OCI-LY7 (cell line): Measurements from ENCODE around the gene LAMA3. TPM values are rescaled to one million over a fixed set of nuclear protein-coding genes. Genes with fewer than 3 reads are reported as not detected.

Experiments
- BruUV-seq: library from RNA; stranded (reverse); fragments of 400-500 nt; replicated peaks from 2 replicates; lab custom pipeline; 2021; lab: Mats Ljungman, UMichigan
- CTCF ChIA-PET: fragments of 300-600 bp; sonication (Branson Sonifier 250); formaldehyde crosslinking; loops from one replicate; lab custom pipeline; 2022; ENCODE audit warnings: antibody characterized with exemption; ENCODE audit not compliant: unreplicated experiment; lab: Charles Lee
- POLR2A ChIA-PET: fragments of 300-600 bp; sonication (Branson Sonifier 250); formaldehyde crosslinking; loops from one replicate; lab custom pipeline; 2022; ENCODE audit warnings: antibody characterized with exemption; lab: Charles Lee
- DNase-seq: peaks from one replicate; pipeline ENCODE4 v3.0.0-alpha.2; 2015; ENCODE audit warnings: low spot score
- H2AFZ ChIP-seq: fragments of 200-600 bp; sonication (generic), shearing (Covaris generic); 2 replicates; pipeline ENCODE4 v1.6.1; 2014; ENCODE audit warnings: mild to moderate bottlenecking, antibody characterized with exemption, low read length, moderate library complexity
- H3K27ac ChIP-seq: fragments of 200-600 bp; sonication (generic); 2 replicates; pipeline ENCODE4 v1.5.1; 2014; ENCODE audit warnings: mixed run types, low read depth, mild to moderate bottlenecking, moderate library complexity, low read length, inconsistent platforms; ENCODE audit not compliant: poor library complexity, severe bottlenecking
- H3K36me3 ChIP-seq: fragments of 200-600 bp; sonication (generic); 2 replicates; pipeline ENCODE4 v1.6.1; 2014; ENCODE audit warnings: mild to moderate bottlenecking, antibody characterized with exemption, low read length, moderate library complexity, mixed read lengths; ENCODE audit not compliant: insufficient read depth
- H3K4me1 ChIP-seq: fragments of 200-600 bp; sonication (generic); 2 replicates; pipeline ENCODE4 v1.5.1; 2014; ENCODE audit warnings: mild to moderate bottlenecking, low read length; ENCODE audit not compliant: insufficient read depth, poor library complexity, severe bottlenecking
- H3K4me2 ChIP-seq: fragments of 200-600 bp; sonication (generic); 2 replicates; pipeline ENCODE4 v1.6.1; 2014; ENCODE audit warnings: mild to moderate bottlenecking, low read length
- H3K4me3 ChIP-seq: fragments of 200-600 bp; sonication (generic); 2 replicates; pipeline ENCODE4 v1.5.1; 2014; ENCODE audit warnings: mild to moderate bottlenecking, low read depth, low read length; ENCODE audit not compliant: poor library complexity, severe bottlenecking
- H3K79me2 ChIP-seq: fragments of 200-600 bp; sonication (generic); 2 replicates; pipeline ENCODE4 v1.6.1; 2016; ENCODE audit warnings: low read depth, mild to moderate bottlenecking, low read length, moderate library complexity, mixed read lengths; ENCODE audit not compliant: insufficient read depth
- H3K9me2 ChIP-seq: fragments of 200-600 bp; sonication (generic); 2 replicates; pipeline ENCODE4 v1.6.1; 2016; ENCODE audit warnings: mild to moderate bottlenecking, low read length, mixed read lengths; ENCODE audit not compliant: insufficient read depth
- H3K9me3 ChIP-seq: fragments of 200-600 bp; sonication (generic); 2 replicates; pipeline ENCODE4 v1.6.1; 2014; ENCODE audit warnings: mild to moderate bottlenecking, mixed run types, low read length, mixed read lengths
- H4K20me1 ChIP-seq: fragments of 200-600 bp; sonication (generic); 2 replicates; pipeline ENCODE4 v1.6.1; 2014; ENCODE audit warnings: mild to moderate bottlenecking, antibody characterized with exemption, low read length, moderate library complexity, mixed read lengths; ENCODE audit not compliant: insufficient read depth
- EZH2phosphoT487 ChIP-seq: fragments of 200-600 bp; sonication (generic); IDR thresholded peaks from 2 replicates; pipeline ENCODE4 v1.6.1; 2018; ENCODE audit warnings: low read depth, borderline replicate concordance, mild to moderate bottlenecking, mixed run types, antibody characterized with exemption, low read length, moderate library complexity, mixed read lengths
- intact Hi-C: fragments of 100-400 bp; cut with micrococcal nuclease; formaldehyde crosslinking; loops from one replicate; pipeline ENCODE4 v1.10.0; 2022; ENCODE audit not compliant: unreplicated experiment
- total RNA-seq, 2 experiments: library from RNA; depleted of rRNA in 1 of 2; stranded (reverse); fragments of >200 nt in 1 of 2; shearing (Covaris generic) in 1 of 2; gene quantifications; 2 replicates each; pipeline ENCODE4 v1.2.3, GENCODE V29; 2014 to 2022
- TF ChIP-seq, protein P1 (sequence below): fragments of 200-600 bp; sonication (generic); conservative IDR thresholded peaks from 2 replicates; pipeline ENCODE4 v1.5.1; 2014; ENCODE audit warnings: mild to moderate bottlenecking, antibody characterized with exemption, low read length, moderate library complexity, mixed read lengths

Gene LAMA3
- total RNA-seq, 2 experiments from 2014 or later: 0.16 to 1.6 TPM

- no peaks in the 10 kb centered on the region for H3K9me2 ChIP-seq
- no TSS peak for BruUV-seq
- no peak overlapping the region for H3K27ac ChIP-seq
- DNase-seq: no peak
- no peaks in the 10 kb centered on the region for H3K9me3 ChIP-seq
- TF ChIP-seq EZH2phosphoT487: no peak
- TF ChIP-seq, protein P1, sequence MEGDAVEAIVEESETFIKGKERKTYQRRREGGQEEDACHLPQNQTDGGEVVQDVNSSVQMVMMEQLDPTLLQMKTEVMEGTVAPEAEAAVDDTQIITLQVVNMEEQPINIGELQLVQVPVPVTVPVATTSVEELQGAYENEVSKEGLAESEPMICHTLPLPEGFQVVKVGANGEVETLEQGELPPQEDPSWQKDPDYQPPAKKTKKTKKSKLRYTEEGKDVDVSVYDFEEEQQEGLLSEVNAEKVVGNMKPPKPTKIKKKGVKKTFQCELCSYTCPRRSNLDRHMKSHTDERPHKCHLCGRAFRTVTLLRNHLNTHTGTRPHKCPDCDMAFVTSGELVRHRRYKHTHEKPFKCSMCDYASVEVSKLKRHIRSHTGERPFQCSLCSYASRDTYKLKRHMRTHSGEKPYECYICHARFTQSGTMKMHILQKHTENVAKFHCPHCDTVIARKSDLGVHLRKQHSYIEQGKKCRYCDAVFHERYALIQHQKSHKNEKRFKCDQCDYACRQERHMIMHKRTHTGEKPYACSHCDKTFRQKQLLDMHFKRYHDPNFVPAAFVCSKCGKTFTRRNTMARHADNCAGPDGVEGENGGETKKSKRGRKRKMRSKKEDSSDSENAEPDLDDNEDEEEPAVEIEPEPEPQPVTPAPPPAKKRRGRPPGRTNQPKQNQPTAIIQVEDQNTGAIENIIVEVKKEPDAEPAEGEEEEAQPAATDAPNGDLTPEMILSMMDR: no peak
- intact Hi-C loops: no loop called here
- H4K20me1 ChIP-seq: no peaks in the 10 kb centered on the region
- ChIA-PET POLR2A (no interaction called here), CTCF (interaction anchor here (0.6 kb wide), 1 partner anchor 37 kb away, joined by 3 read pairs; no protein-coding TSS in a partner anchor)
- H2AFZ ChIP-seq: no peak overlapping the region
- H3K4me2 ChIP-seq: no peak overlapping the region
- H3K4me3 ChIP-seq: no peak overlapping the region
- no peaks in the 10 kb centered on the region for H3K79me2 ChIP-seq
- H3K36me3 ChIP-seq: no peaks in the 10 kb centered on the region
- no peaks in the 10 kb centered on the region for H3K4me1 ChIP-seq
Observed at GRCh38 chr18:23776306-23776705, 87.1 kb downstream of the LAMA3 start.

GRCh38 chr18:23778828-23779227, 89.6 kb downstream of the LAMA3 start:
- DNase-seq: no peak
- Histone ChIP-seq H2AFZ (no peak overlapping the region), H3K79me2 (no peaks in the 10 kb centered on the region), H3K9me3 (no peaks in the 10 kb centered on the region), H4K20me1 (no peaks in the 10 kb centered on the region), H3K4me3 (no peak overlapping the region), H3K27ac (no peak overlapping the region), H3K36me3 (no peaks in the 10 kb centered on the region), H3K9me2 (no peaks in the 10 kb centered on the region), H3K4me2 (no peak overlapping the region), H3K4me1 (no peaks in the 10 kb centered on the region)
- no peak for TF ChIP-seq EZH2phosphoT487
- TF ChIP-seq, protein P1: no peak
- POLR2A ChIA-PET: interaction anchor here (0.6 kb wide), 1 partner anchor 9 kb away, joined by 3 read pairs; no protein-coding TSS in a partner anchor
- intact Hi-C loops: no loop called here
- no TSS peak for BruUV-seq
- CTCF ChIA-PET: no interaction called here

GRCh38 chr18:23779696-23780303, 90.5 kb downstream of the LAMA3 start:
- TF ChIP-seq EZH2phosphoT487: no peak
- TF ChIP-seq, protein P1: no peak
- Histone ChIP-seq H3K4me2 (no peak overlapping the region), H3K79me2 (no peaks in the 10 kb centered on the region), H3K9me3 (no peaks in the 10 kb centered on the region), H3K9me2 (no peaks in the 10 kb centered on the region), H3K4me3 (no peak overlapping the region), H3K4me1 (no peaks in the 10 kb centered on the region), H3K27ac (no peak overlapping the region), H4K20me1 (no peaks in the 10 kb centered on the region), H2AFZ (no peak overlapping the region), H3K36me3 (no peaks in the 10 kb centered on the region)
- intact Hi-C loops: no loop called here
- CTCF ChIA-PET: no interaction called here
- no TSS peak for BruUV-seq
- DNase-seq: no peak
- POLR2A ChIA-PET: no interaction called here
